Fibroblast of lung (primary cell): ENCODE measurements around the gene TP53BP1.

Source experiments
- EZH2 ChIP-seq: IDR thresholded peaks from 2 replicates; pipeline ENCODE4 v1.5.1; 2012; ENCODE audit warnings: low read length, control low read depth, mild to moderate bottlenecking; ENCODE audit errors: missing control alignments
- TF ChIP-seq, protein P1 (sequence below), 2 donors: IDR thresholded peaks in 1 of 2; conservative IDR thresholded peaks in 1 of 2; 1 replicate in 1 of 2; 2 replicates in 1 of 2; pipeline ENCODE4 v1.5.1; 2011 to 2012; ENCODE audit warnings: low read length in 2 of 2, control low read depth in 1 of 2, inconsistent platforms in 1 of 2, low read depth in 1 of 2, mild to moderate bottlenecking in 1 of 2

DNA sequence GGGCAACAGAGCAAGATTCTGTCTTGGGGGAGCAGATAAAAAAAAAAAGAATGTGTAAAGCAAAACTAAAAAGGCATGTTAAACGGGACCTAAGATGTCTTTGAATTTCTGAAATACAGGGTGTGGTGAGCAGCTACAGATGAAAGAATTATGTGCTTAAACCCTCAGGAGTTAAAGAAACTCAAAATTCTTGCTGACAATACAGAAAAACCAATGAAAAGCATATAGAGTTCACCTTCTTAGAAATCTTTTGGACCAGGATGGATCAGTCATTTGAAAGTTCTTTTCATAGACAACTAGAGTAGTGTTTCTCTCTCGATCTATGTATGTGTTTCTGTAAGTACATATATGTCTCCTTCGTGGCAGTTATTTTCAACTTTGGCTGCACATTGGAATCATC is 90.7 kb downstream of the TP53BP1 start:
- no peak for TF ChIP-seq EZH2
- TF ChIP-seq, protein P1, sequence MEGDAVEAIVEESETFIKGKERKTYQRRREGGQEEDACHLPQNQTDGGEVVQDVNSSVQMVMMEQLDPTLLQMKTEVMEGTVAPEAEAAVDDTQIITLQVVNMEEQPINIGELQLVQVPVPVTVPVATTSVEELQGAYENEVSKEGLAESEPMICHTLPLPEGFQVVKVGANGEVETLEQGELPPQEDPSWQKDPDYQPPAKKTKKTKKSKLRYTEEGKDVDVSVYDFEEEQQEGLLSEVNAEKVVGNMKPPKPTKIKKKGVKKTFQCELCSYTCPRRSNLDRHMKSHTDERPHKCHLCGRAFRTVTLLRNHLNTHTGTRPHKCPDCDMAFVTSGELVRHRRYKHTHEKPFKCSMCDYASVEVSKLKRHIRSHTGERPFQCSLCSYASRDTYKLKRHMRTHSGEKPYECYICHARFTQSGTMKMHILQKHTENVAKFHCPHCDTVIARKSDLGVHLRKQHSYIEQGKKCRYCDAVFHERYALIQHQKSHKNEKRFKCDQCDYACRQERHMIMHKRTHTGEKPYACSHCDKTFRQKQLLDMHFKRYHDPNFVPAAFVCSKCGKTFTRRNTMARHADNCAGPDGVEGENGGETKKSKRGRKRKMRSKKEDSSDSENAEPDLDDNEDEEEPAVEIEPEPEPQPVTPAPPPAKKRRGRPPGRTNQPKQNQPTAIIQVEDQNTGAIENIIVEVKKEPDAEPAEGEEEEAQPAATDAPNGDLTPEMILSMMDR (conservative IDR thresholded peaks at IDR 0.05 in 1 of 2, IDR thresholded peaks at IDR 0.05 in 1 of 2; ENCODE audit: low read depth in 1 of 2, low read length in 2 of 2) = no peak
